ENCODE measurements around the gene IGF1R. TPM values are rescaled to one million over a fixed set of nuclear protein-coding genes. Genes with fewer than 3 reads are reported as not detected.

IGF1R gene
- total and polyA plus RNA-seq, 2 of the 8 experiments (the other 6 are each of a cell fraction or from before 2014, with no cell fraction given), result 32.9 to 109 TPM

GRCh38 chr15:98658831-98659699, 10.7 kb downstream of the IGF1R start:
- Histone ChIP-seq H4K8ac (ENCODE audit: extremely low read depth, insufficient read depth, low read length) (no peak overlapping the region), H3K36me3 (ENCODE audit: control insufficient read depth in 2 of 4, insufficient read depth in 4 of 4, low read length in 3 of 4) (no peaks in the 10 kb centered on the region), H2BK12ac (ENCODE audit: low read depth, low read length) (no peak overlapping the region), H3K27ac (ENCODE audit: low read depth, low read length) (no peak overlapping the region), H2BK120ac (replicated peaks; ENCODE audit: low read depth, low read length) (no peak overlapping the region), H3K79me2 (ENCODE audit: control insufficient read depth in 1 of 2, insufficient read depth in 2 of 2, low read length in 2 of 2) (peaks cover 38 to 100% of the 10 kb centered on the region in 2 experiments), H3K4me1 (replicated peaks in 1 of 4; ENCODE audit: control insufficient read depth in 3 of 4, insufficient read depth in 4 of 4, low read length in 3 of 4) (peaks cover 8 to 31% (median 24%) of the 10 kb centered on the region in 4 experiments), H2BK20ac (ENCODE audit: low read length) (no peak overlapping the region), H3K14ac (ENCODE audit: insufficient read length) (no peak overlapping the region), H3K56ac (replicated peaks; ENCODE audit: insufficient read length, low read depth, low read length) (no peak overlapping the region), H4K91ac (replicated peaks; ENCODE audit: insufficient read length, low read length) (no peak overlapping the region), H3K9me3 (ENCODE audit: insufficient read depth in 2 of 2, low read depth in 1 of 2, low read length in 1 of 2) (no peaks in the 10 kb centered on the region), H2AFZ (ENCODE audit: low read length) (no peak overlapping the region), H2BK15ac (ENCODE audit: low read length) (no peak overlapping the region), H3K4me3 (ENCODE audit: extremely low read depth in 1 of 4, insufficient read depth in 2 of 4, low read depth in 3 of 4, low read length in 4 of 4) (no peak overlapping the region), H2AK5ac (ENCODE audit: low read depth, low read length) (no peak overlapping the region), H3K9ac (replicated peaks in 1 of 4; ENCODE audit: extremely low read depth in 1 of 4, low read depth in 3 of 4, low read length in 3 of 4) (no peak overlapping the region), H3K18ac (ENCODE audit: extremely low read depth, low read length) (no peak overlapping the region), H4K5ac (ENCODE audit: insufficient read length, low read depth, low read length) (no peak overlapping the region), H3K4ac (replicated peaks; ENCODE audit: insufficient read length, low read depth, low read length) (no peak overlapping the region), H3K23ac (ENCODE audit: insufficient read length) (no peak overlapping the region), H3K4me2 (ENCODE audit: insufficient read depth in 1 of 2, low read depth in 2 of 2, low read length in 2 of 2) (no peak overlapping the region), H3K27me3 (replicated peaks in 1 of 4; ENCODE audit: control insufficient read depth in 3 of 4, extremely low read depth in 1 of 4, insufficient read depth in 3 of 4, low read length in 3 of 4) (no peaks in the 10 kb centered on the region), H3K79me1 (ENCODE audit: low read depth, low read length) (peaks cover 23% of the 10 kb centered on the region), H4K20me1 (replicated peaks in 1 of 2; ENCODE audit: control insufficient read depth in 1 of 2, insufficient read depth in 2 of 2, low read length in 2 of 2) (peaks cover 36 to 48% of the 10 kb centered on the region in 2 experiments), H3K23me2 (ENCODE audit: low read depth, low read length) (no peaks in the 10 kb centered on the region), H2BK5ac (ENCODE audit: low read depth, low read length) (no peak overlapping the region)
- peak; percentile 60 for FAIRE-seq
- TF ChIP-seq SP2 (IDR thresholded peaks at IDR 0.05; ENCODE audit: low read length), result no peak
- TF ChIP-seq RAD21 (IDR thresholded peaks at IDR 0.05 in 1 of 2, conservative IDR thresholded peaks at IDR 0.05 in 1 of 2; ENCODE audit: low read depth in 2 of 2, low read length in 2 of 2), result peak; percentile 73 to 80
- TF ChIP-seq CTCF (IDR thresholded peaks at IDR 0.05; ENCODE audit: control extremely low read depth in 1 of 3, insufficient read depth in 1 of 3, low read depth in 1 of 3, low read length in 3 of 3), result peak; percentile 42 to 86 (median 72)
- no peak for TF ChIP-seq KDM1A (IDR thresholded peaks at IDR 0.05; ENCODE audit: borderline replicate concordance, low read length)
- no peak for TF ChIP-seq SAP30 (IDR thresholded peaks at IDR 0.05; ENCODE audit: insufficient read depth, insufficient replicate concordance, low read length)
- WGBS, 2 experiments (ENCODE audit: extremely low coverage in 1 of 2, insufficient coverage in 1 of 2, insufficient read length in 1 of 2, insufficient replicate concordance in 2 of 2, low coverage in 1 of 2, low lambda C conversion rate in 2 of 2, missing lambda C conversion rate in 1 of 2), result 55% methylated on average over 7 of the region's 7 CpGs; no CpG with 5 or more reads in 1 of the 2 experiments
- ChIA-PET CTCF (ENCODE audit: partially characterized antibody) (interaction anchor here (0.6 to 11.6 kb wide), 60 partner anchors 7 to 712 kb away, joined by 3 to 124 read pairs (median 5); partner anchors contain the start of gene IGF1R), POLR2A (ENCODE audit: partially characterized antibody) (interaction anchor here (1.4 to 2.6 kb wide), 2 partner anchors 8 to 138 kb away, joined by 3 to 16 read pairs; no protein-coding TSS in a partner anchor)
- DNase-seq (ENCODE audit: low read depth in 1 of 2, low spot score in 2 of 2), result peak in 1 of 2 experiments; percentile 46
